KMS-11 (cell line): ENCODE measurements around the gene THBS4.

ENCODE experiments used
- H2AFZ ChIP-seq: fragments of 200-600 bp; sonication (generic); 2 replicates; pipeline ENCODE4 v1.6.1; 2016; ENCODE audit warnings: antibody characterized with exemption, mixed run types, low read depth
- H3K27ac ChIP-seq: fragments of 200-600 bp; sonication (generic); 2 replicates; pipeline ENCODE4 v1.6.1; 2016; ENCODE audit warnings: mild to moderate bottlenecking, mixed run types
- H3K27me3 ChIP-seq: fragments of 200-600 bp; sonication (generic); 2 replicates; pipeline ENCODE4 v1.6.1; 2017; ENCODE audit warnings: mild to moderate bottlenecking, low read depth, mixed run types, moderate library complexity; ENCODE audit not compliant: insufficient read depth
- H3K36me3 ChIP-seq: fragments of 200-600 bp; sonication (generic); 2 replicates; pipeline ENCODE4 v1.6.1; 2017; ENCODE audit warnings: mild to moderate bottlenecking, mixed run types; ENCODE audit not compliant: insufficient read depth
- H3K4me1 ChIP-seq: fragments of 200-600 bp; sonication (generic); 2 replicates; pipeline ENCODE4 v1.6.1; 2016; ENCODE audit warnings: mild to moderate bottlenecking, low read depth, mixed run types; ENCODE audit not compliant: poor library complexity, severe bottlenecking
- H3K4me2 ChIP-seq: fragments of 200-600 bp; sonication (generic); 2 replicates; pipeline ENCODE4 v1.7.0; 2016; ENCODE audit warnings: mild to moderate bottlenecking, mixed run types
- H3K4me3 ChIP-seq: fragments of 200-600 bp; sonication (generic); IDR thresholded peaks from 2 replicates; pipeline ENCODE4 v1.6.1; 2017; ENCODE audit warnings: low read depth, low read length, mixed read lengths; ENCODE audit not compliant: insufficient read depth
- H3K79me2 ChIP-seq: fragments of 200-600 bp; sonication (generic); 2 replicates; pipeline ENCODE4 v1.6.1; 2016; ENCODE audit warnings: low read depth, mixed run types; ENCODE audit not compliant: insufficient read depth
- H3K9ac ChIP-seq: fragments of 200-600 bp; sonication (generic); 2 replicates; pipeline ENCODE4 v1.6.1; 2016; ENCODE audit warnings: mild to moderate bottlenecking, mixed run types
- H4K20me1 ChIP-seq: fragments of 200-600 bp; sonication (generic); 2 replicates; pipeline ENCODE4 v1.6.1; 2016; ENCODE audit warnings: mild to moderate bottlenecking, mixed run types; ENCODE audit not compliant: insufficient read depth
- TF ChIP-seq, protein P1 (sequence below): fragments of 200-600 bp; sonication (generic); conservative IDR thresholded peaks from 2 replicates; pipeline ENCODE4 v1.6.1; 2017; ENCODE audit warnings: low read depth, mild to moderate bottlenecking, antibody characterized with exemption, low read length, moderate library complexity, mixed read lengths

Gene THBS4

DNA sequence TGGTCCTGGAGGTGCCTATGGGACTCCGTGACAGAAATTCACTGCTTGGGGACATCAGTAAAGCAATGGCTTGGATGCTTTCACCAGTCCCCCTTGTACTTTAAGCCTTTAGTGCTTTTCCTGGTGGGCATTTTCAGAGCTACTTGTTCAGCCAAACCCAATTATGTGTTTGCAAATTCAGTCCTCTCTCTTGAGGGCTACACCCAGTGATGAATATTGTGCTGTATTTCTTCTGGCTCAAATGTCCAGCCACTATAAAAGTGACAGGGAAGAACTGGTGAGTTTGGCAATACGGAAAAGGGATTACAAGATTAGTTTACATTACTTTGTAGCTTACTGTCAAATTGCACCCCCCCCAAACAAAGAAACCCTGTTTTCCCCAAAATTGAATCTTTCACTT lies 4.5 kb downstream of the THBS4 start:
- no peaks in the 10 kb centered on the region for H3K36me3 ChIP-seq
- TF ChIP-seq, protein P1, sequence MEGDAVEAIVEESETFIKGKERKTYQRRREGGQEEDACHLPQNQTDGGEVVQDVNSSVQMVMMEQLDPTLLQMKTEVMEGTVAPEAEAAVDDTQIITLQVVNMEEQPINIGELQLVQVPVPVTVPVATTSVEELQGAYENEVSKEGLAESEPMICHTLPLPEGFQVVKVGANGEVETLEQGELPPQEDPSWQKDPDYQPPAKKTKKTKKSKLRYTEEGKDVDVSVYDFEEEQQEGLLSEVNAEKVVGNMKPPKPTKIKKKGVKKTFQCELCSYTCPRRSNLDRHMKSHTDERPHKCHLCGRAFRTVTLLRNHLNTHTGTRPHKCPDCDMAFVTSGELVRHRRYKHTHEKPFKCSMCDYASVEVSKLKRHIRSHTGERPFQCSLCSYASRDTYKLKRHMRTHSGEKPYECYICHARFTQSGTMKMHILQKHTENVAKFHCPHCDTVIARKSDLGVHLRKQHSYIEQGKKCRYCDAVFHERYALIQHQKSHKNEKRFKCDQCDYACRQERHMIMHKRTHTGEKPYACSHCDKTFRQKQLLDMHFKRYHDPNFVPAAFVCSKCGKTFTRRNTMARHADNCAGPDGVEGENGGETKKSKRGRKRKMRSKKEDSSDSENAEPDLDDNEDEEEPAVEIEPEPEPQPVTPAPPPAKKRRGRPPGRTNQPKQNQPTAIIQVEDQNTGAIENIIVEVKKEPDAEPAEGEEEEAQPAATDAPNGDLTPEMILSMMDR = no peak
- no peak overlapping the region for H3K4me3 ChIP-seq
- H4K20me1 ChIP-seq = no peaks in the 10 kb centered on the region
- H2AFZ ChIP-seq = no peak overlapping the region
- no peaks in the 10 kb centered on the region for H3K27me3 ChIP-seq
- H3K4me2 ChIP-seq = no peak overlapping the region
- H3K9ac ChIP-seq = no peak overlapping the region
- no peaks in the 10 kb centered on the region for H3K4me1 ChIP-seq
- no peak overlapping the region for H3K27ac ChIP-seq
- H3K79me2 ChIP-seq = no peaks in the 10 kb centered on the region

DNA sequence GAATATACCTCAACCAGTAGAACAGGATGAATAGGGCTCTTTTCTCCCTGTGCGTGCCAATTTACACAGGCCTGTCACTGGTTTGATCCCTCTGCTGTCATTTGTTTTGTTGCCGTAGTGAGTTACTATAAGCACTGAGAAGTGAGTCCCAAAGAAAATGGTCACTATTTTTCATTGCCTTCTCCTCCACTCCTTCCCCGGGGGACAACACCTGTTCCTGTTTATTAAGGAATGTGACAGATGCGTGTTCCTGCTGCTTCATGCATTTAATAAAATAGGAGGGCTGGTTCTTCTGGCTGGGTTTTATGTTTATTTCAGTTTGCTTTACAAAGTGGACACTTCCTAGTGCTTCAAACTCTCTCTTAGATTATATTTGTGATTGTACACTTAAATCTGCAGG lies 6.4 kb downstream of the THBS4 start:
- TF ChIP-seq, protein P1 = no peak
- H3K9ac ChIP-seq = no peak overlapping the region

DNA sequence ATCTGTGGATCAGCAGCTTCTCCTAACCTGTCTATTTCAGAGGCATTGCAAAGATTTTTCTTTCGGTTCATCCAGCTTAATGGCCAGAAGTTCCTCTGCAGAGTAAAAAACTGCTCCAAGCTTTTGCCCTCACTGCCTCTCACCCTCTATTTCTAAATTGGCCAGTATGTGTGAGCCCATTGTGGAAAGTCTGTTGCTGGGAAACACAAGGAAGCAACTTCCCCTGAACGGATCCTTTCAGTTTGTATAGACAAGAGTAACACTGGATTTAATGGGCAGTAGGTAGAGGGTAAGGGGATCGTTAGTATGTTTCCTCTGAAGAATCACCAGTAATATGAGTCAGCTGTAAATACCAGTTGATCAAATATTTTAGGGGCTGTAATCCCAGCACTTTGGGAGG lies 7.2 kb downstream of the THBS4 start:
- H2AFZ ChIP-seq = no peak overlapping the region
- H3K27me3 ChIP-seq = no peaks in the 10 kb centered on the region
- H3K4me3 ChIP-seq = no peak overlapping the region
- no peak overlapping the region for H3K9ac ChIP-seq
- no peaks in the 10 kb centered on the region for H4K20me1 ChIP-seq
- H3K79me2 ChIP-seq = no peaks in the 10 kb centered on the region
- no peak overlapping the region for H3K27ac ChIP-seq
- no peak overlapping the region for H3K4me2 ChIP-seq
- H3K4me1 ChIP-seq = no peaks in the 10 kb centered on the region
- no peaks in the 10 kb centered on the region for H3K36me3 ChIP-seq
- TF ChIP-seq, protein P1 = no peak

More for the DNA sequence above, 6.4 kb downstream of the THBS4 start:
- no peaks in the 10 kb centered on the region for H4K20me1 ChIP-seq
- no peak overlapping the region for H3K4me2 ChIP-seq
- H2AFZ ChIP-seq = no peak overlapping the region
- H3K36me3 ChIP-seq = no peaks in the 10 kb centered on the region
- no peak overlapping the region for H3K4me3 ChIP-seq
- H3K4me1 ChIP-seq = no peaks in the 10 kb centered on the region
- no peak overlapping the region for H3K27ac ChIP-seq
- H3K27me3 ChIP-seq = no peaks in the 10 kb centered on the region
- no peaks in the 10 kb centered on the region for H3K79me2 ChIP-seq

DNA sequence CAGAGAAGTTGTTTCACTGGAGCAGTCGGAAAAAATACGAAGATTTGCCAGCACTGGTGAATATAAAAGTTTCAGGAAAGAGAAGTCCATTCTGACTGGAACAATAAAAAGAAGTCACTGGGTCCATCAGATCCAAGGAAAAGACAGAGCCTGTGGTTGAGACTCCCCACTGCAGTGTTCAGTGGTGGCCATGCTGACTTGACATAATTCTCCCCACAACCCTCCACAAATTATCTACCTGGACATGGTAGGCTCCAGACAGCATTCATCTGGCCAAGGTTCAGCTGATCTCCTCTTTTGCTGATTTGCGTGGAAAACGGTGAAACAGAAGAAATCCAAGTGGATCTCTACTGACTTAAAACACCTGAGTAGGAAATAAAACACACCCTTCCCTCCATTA lies 8.0 kb downstream of the THBS4 start:
- no peaks in the 10 kb centered on the region for H3K27me3 ChIP-seq
- H3K4me3 ChIP-seq = no peak overlapping the region
- H3K79me2 ChIP-seq = no peaks in the 10 kb centered on the region
- H3K4me2 ChIP-seq = no peak overlapping the region
- H2AFZ ChIP-seq = no peak overlapping the region
- no peak overlapping the region for H3K9ac ChIP-seq
- TF ChIP-seq, protein P1 = no peak
- no peaks in the 10 kb centered on the region for H4K20me1 ChIP-seq
- H3K4me1 ChIP-seq = no peaks in the 10 kb centered on the region
- H3K27ac ChIP-seq = no peak overlapping the region
- H3K36me3 ChIP-seq = no peaks in the 10 kb centered on the region
